HL-60 (cell line): ENCODE results near the gene CDK6.

Experiments used
- DNase-seq, 2 experiments: peaks; one replicate each; pipeline ENCODE4 v3.0.0-alpha.2; 2010 to 2020; ENCODE audit warnings: low read depth in 1 of 2, low spot score in 1 of 2
- H3K27ac ChIP-seq: fragments of 250-450 bp; sonication (Bioruptor Pico); replicated peaks from 2 replicates; pipeline ENCODE4 v1.5.1; 2020; ENCODE audit warnings: mild to moderate bottlenecking, moderate library complexity
- H3K27me3 ChIP-seq: fragments of 250-450 bp; sonication (Bioruptor Pico); 2 replicates; pipeline ENCODE4 v1.5.1; 2021; ENCODE audit warnings: mild to moderate bottlenecking, moderate library complexity; ENCODE audit not compliant: insufficient read depth, poor library complexity, severe bottlenecking
- H3K4me3 ChIP-seq: replicated peaks from 2 replicates; pipeline ENCODE4 v1.5.1; 2011; ENCODE audit warnings: mild to moderate bottlenecking, control low read depth, low read length; ENCODE audit not compliant: insufficient read depth
- CTCF ChIP-seq: IDR thresholded peaks from one replicate; pipeline ENCODE4 v1.5.1; 2011; ENCODE audit warnings: low read length, control low read depth, inconsistent platforms; ENCODE audit not compliant: insufficient read depth
- GABPA ChIP-seq: IDR thresholded peaks from 2 replicates; pipeline ENCODE4 v1.6.1; 2012; ENCODE audit warnings: low read depth
- POLR2AphosphoS5 ChIP-seq: IDR thresholded peaks from 2 replicates; pipeline ENCODE4 v1.6.1; 2012; ENCODE audit warnings: low read depth
- REST ChIP-seq: IDR thresholded peaks from 2 replicates; pipeline ENCODE4 v1.6.1; 2012; ENCODE audit warnings: low read depth; ENCODE audit not compliant: insufficient replicate concordance
- SPI1 ChIP-seq: IDR thresholded peaks from 2 replicates; pipeline ENCODE4 v1.6.1; 2012; ENCODE audit warnings: low read depth, mild to moderate bottlenecking, borderline replicate concordance

CDK6 gene

GRCh38 chr7:92627956-92628355 is 208.4 kb downstream of the CDK6 start:
- H3K4me3 ChIP-seq = no peak overlapping the region
- H3K27ac ChIP-seq = no peak overlapping the region
- no peaks in the 10 kb centered on the region for H3K27me3 ChIP-seq
- TF ChIP-seq GABPA (no peak), SPI1 (no peak)
- DNase-seq = no peak

- DNase-seq = no peak
- Histone ChIP-seq H3K27ac (no peak overlapping the region), H3K27me3 (no peaks in the 10 kb centered on the region), H3K4me3 (no peak overlapping the region)
- TF ChIP-seq GABPA = no peak
- no peak for TF ChIP-seq REST
Measured at GRCh38 chr7:92626281-92626809, 210.0 kb downstream of the CDK6 start.

- no peak for DNase-seq
- H3K4me3 ChIP-seq = no peak overlapping the region
- TF ChIP-seq GABPA (no peak), POLR2AphosphoS5 (no peak), CTCF (no peak), REST (no peak), SPI1 (no peak)
- no peak overlapping the region for H3K27ac ChIP-seq
- no peaks in the 10 kb centered on the region for H3K27me3 ChIP-seq
Measured at GRCh38 chr7:92625617-92626016, 210.8 kb downstream of the CDK6 start.

- no peaks in the 10 kb centered on the region for H3K27me3 ChIP-seq
- H3K27ac ChIP-seq = no peak overlapping the region
- DNase-seq = no peak
- no peak for TF ChIP-seq REST
- TF ChIP-seq CTCF = no peak
- no peak for TF ChIP-seq POLR2AphosphoS5
- no peak for TF ChIP-seq GABPA
- TF ChIP-seq SPI1 = no peak
- H3K4me3 ChIP-seq = no peak overlapping the region
Measured at GRCh38 chr7:92624298-92624996, 211.9 kb downstream of the CDK6 start.
